Esophagus (tissue), 2 donors: ENCODE results near the gene STAC2. TPM values are rescaled to one million over a fixed set of nuclear protein-coding genes. Genes with fewer than 3 reads are reported as not detected.

ENCODE experiments used
- H3K27ac ChIP-seq, 2 donors: one replicate each; pipeline ENCODE4 v1.5.1; 2013; ENCODE audit warnings: low read depth in 2 of 2, mild to moderate bottlenecking in 2 of 2, inconsistent platforms in 1 of 2, low read length in 1 of 2, moderate library complexity in 1 of 2
- H3K27me3 ChIP-seq, 2 donors: one replicate each; pipeline ENCODE4 v1.6.1; 2013; ENCODE audit warnings: low read length in 2 of 2, control low read depth in 1 of 2, mild to moderate bottlenecking in 1 of 2; ENCODE audit not compliant: insufficient read depth in 2 of 2, control insufficient read depth in 1 of 2
- H3K36me3 ChIP-seq, 2 donors: one replicate each; pipeline ENCODE4 v1.6.1; 2013; ENCODE audit warnings: low read length in 1 of 2; ENCODE audit not compliant: control insufficient read depth in 2 of 2, insufficient read depth in 2 of 2
- H3K4me1 ChIP-seq, 2 donors: one replicate each; pipeline ENCODE4 v1.6.1; 2013; ENCODE audit warnings: low read length in 1 of 2; ENCODE audit not compliant: control insufficient read depth in 2 of 2, insufficient read depth in 2 of 2
- H3K4me3 ChIP-seq, 2 donors: one replicate each; pipeline ENCODE4 v1.5.1; 2013; ENCODE audit warnings: low read length in 2 of 2, mild to moderate bottlenecking in 2 of 2, low read depth in 1 of 2, moderate library complexity in 1 of 2
- H3K9me3 ChIP-seq, 2 donors: one replicate each; pipeline ENCODE4 v1.6.1; 2013; ENCODE audit warnings: mild to moderate bottlenecking in 2 of 2, low read depth in 1 of 2, low read length in 1 of 2, moderate library complexity in 1 of 2; ENCODE audit not compliant: control insufficient read depth in 2 of 2, insufficient read depth in 1 of 2
- WGBS, 2 donors: extraction: QIAGEN DNeasy Blood & Tissue Kit; methylation state at CpG; one replicate each; pipeline ENCODE4 v1.1.7; 2013; 5-methylcytosine and 5-hydroxymethylcytosine counted together
- polyA plus RNA-seq, 2 donors: library from polyadenylated mRNA; stranded (reverse); fragments of 200-250 nt; gene quantifications; one replicate each; pipeline ENCODE4 v1.2.3, GENCODE V29; 2013
- donor health status: healthy with polysubstance abuse.
- donor health status: Bipolar disorder and iron deficiency.

The STAC2 gene
- polyA plus RNA-seq, 2 donors, result 0.06 to 0.07 TPM

DNA sequence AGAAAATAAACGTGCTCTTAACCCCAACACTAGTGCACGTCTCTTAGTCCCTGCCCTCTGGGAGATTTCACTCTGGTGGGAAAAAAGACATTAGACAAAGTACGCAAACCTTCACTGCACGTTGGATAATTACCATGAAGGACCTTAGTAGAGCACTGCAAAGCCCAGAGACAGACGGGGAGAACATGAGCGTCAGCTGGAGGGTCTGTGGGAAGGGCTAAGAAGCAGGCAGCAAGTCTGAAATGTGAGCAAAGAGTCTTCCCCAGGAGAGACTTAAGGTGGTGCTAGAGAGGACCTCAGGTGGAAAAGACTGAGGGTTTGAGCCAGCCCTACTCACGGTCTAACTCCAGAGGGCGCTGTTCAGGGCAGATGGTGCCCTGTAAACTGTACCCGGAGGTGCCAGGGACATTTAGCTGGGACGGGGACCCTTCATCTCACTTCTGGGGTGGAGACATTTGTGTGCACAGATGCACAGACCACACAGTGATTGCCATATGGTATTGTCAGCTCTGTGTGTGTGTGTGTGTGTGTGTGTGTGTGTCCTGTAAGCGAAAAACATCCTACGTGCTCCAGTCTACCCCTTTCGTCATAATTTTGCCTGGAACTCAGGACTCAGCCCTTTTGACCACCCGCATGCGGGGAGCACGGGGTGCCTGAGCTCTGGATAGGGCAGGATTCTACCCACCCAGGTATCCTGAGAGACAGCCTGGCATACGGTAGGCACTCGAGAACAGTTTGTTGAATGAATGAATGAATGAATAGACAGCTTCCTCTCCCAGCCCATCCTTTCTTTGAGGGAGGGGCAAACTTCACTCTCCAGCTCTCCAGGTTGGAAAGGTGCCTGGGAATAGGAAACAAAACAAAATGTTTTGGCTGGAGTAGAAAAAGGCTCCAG is 10.1 kb upstream of the STAC2 start:
- peaks cover 0 to 5% of the 10 kb centered on the region in 2 donors for H3K4me1 ChIP-seq
- H3K27ac ChIP-seq, result no peak overlapping the region
- no peaks in the 10 kb centered on the region for H3K9me3 ChIP-seq
- H3K36me3 ChIP-seq, result no peaks in the 10 kb centered on the region
- H3K4me3 ChIP-seq, result no peak overlapping the region
- no peaks in the 10 kb centered on the region for H3K27me3 ChIP-seq
- 25 to 31% methylated on average over 18 of the region's 18 CpGs for WGBS, 2 donors

DNA sequence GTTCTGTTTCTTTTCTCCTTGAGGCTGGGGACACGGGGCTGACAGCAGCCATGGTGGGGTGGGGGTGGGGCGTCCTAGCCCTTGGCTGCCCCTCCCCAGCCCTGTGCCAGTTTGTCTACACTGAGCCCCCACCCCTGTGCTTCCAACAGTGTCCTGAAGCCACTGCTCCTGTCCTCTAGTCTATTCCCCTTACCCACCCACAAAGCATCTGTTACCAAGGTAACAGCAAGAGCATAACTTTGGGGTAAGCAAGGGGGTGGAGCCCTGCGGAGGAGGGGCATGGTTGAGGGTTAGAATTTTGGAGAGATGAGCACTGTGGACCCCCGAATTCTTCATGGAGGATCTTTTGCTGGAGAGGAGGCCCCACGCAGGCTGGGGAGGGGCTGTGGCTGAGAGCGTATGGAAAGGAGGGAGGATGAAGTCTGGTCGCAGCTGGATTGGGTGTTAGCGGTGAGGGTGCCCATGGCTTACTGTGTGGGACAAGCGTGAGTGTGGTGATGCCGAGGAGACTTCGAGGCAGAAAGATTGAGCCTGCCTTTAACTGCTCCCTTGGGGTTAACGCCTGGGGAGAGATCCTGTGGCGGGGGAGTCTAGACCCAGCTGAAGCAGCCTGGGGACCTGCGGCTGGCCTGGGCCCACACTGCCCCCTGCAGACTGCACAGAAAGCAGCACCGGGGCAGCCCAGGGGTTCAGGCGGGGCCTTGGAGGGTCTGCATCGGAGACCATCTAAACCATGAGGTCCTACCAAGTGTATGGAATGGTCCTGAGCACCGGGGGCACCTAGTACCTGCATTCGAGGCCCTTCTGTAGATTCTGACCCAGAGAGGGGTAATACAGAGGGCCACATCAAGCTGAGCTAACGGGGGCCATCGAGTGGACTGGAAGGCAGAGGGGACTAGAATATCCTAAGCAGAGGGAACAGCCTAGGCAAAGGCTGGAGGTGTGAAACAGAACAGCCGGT is 6.1 kb upstream of the STAC2 start:
- no peak overlapping the region for H3K4me3 ChIP-seq
- H3K27me3 ChIP-seq, result no peaks in the 10 kb centered on the region
- H3K27ac ChIP-seq, result no peak overlapping the region
- H3K36me3 ChIP-seq, result no peaks in the 10 kb centered on the region
- 11 to 12% methylated on average over 22 of the region's 22 CpGs for WGBS, 2 donors
- H3K9me3 ChIP-seq, result no peaks in the 10 kb centered on the region
- H3K4me1 ChIP-seq, result peaks cover 0 to 2% of the 10 kb centered on the region in 2 donors

DNA sequence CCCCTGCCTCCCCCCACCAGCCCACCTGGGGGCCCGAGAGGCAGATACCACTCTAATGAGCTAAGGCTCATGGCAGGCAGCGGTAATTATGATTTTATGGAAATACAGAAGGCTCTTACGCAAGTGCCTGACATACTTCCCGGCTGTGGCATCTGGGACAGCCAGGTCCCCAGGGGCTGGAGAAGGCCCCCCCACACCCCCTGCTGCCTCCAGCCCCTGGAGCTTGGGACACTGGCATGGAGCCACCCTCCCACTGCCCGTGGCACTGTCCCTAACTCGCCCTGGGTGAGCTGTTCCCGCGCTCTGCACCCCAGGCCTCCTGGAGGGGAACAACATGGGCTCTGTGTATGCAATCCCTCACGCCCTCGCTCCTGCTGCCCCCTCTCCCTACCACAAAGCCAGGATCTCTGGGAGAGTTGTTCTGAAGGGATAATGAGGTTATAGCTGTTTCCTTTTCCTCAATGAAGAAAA is 5.4 kb upstream of the STAC2 start:
- Histone ChIP-seq H3K27ac (no peak overlapping the region), H3K4me1 (peaks cover 0 to 2% of the 10 kb centered on the region in 2 donors), H3K9me3 (no peaks in the 10 kb centered on the region), H3K27me3 (no peaks in the 10 kb centered on the region), H3K4me3 (no peak overlapping the region), H3K36me3 (no peaks in the 10 kb centered on the region)
- WGBS, 2 donors, result 30 to 52% methylated on average over 10 of the region's 10 CpGs

DNA sequence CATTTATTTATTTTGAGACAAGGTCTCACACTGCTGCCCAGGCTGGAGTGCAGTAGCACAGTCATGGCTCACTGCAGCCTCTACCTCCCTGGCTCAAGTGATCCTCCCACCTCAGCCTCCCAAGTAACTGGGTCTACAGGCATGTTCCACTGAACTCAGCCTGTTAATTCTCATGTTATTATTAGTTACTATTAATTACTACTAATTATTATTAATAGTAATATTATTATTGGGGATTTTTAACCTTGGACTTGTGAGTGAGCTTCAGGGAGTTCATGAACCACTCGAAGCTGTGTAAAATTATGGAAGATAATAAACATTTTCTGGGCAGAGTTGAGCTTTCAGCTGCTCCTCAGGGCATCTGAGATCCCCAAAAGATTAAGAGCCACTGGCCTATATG is 4.6 kb upstream of the STAC2 start:
- no peak overlapping the region for H3K4me3 ChIP-seq
- H3K27me3 ChIP-seq, result peaks cover 0 to 6% of the 10 kb centered on the region in 2 donors
- no peaks in the 10 kb centered on the region for H3K9me3 ChIP-seq
- H3K36me3 ChIP-seq, result no peaks in the 10 kb centered on the region
- H3K4me1 ChIP-seq, result peaks cover 3% of the 10 kb centered on the region in 2 donors
- no peak overlapping the region for H3K27ac ChIP-seq
- WGBS, 2 donors, result 55 to 78% methylated on average over 1 of the region's 1 CpG

DNA sequence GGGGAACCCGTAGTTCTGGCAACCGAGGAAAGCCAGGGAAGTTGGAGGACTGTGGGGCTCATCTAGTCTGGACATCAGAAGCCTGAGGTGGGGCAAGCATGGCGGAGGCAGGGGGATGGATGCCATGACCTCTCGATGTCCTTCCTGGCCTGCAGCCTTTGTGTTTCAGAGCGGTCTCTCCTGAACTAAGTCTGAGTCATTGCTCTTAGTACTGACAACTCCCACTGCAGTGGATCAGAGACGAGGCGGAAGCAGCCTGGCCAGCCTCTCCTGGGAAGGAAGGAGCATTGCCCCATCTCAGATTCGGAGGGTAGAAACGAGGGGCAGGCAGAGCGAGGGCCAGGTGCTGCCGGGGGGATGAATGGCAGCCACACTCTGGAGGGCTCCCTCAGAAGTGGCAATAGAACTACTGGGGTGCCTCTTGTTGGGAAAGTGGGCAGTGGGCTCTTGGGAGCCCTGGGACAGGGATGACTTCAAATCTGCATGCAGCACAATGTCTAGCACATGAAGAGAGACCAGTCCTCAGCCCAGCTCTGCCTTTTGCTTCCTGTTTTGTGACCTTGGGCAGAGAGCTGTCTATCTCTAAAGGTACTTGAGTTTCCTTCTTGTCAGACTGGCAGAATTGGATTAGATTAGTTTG is 3.6 kb upstream of the STAC2 start:
- H3K9me3 ChIP-seq, result no peaks in the 10 kb centered on the region
- H3K36me3 ChIP-seq, result no peaks in the 10 kb centered on the region
- peak overlapping the region in 1 of 2 donors; percentile 51 for H3K27ac ChIP-seq
- WGBS, 2 donors, result 63 to 66% methylated on average over 11 of the region's 11 CpGs
- peaks cover 0 to 11% of the 10 kb centered on the region in 2 donors for H3K27me3 ChIP-seq
- H3K4me3 ChIP-seq, result no peak overlapping the region
- peaks cover 6 to 8% of the 10 kb centered on the region in 2 donors for H3K4me1 ChIP-seq

DNA sequence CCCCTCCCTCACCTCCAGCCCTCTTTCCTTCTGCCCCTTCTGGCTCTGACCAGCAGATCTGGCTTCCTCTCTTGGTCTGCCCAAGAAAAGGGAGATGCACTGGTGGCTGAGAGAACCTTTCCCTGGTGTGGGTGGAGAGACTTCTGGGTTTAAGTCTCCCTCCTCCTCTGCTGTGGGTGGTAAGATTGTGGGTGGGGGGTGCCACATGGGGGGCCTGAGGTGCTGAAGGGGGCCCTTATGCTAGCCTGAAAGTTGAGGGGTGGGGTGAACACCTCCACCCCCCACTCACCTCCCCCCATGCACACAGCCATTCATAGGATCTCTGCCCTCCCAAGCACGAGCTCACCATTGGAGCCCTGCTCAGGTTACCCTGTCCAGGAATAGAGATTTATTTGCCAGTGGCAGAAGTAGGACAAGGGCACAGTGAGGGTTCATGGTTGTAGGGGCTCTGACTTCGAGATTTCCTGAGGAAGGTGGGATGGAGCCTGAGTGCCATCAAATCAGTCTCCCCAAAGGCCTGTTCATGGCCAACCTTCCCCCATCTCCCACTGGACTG is 1.7 kb upstream of the STAC2 start:
- 60 to 63% methylated on average over 2 of the region's 2 CpGs for WGBS, 2 donors
- H3K27me3 ChIP-seq, result peaks cover 0 to 11% of the 10 kb centered on the region in 2 donors
- no peak overlapping the region for H3K27ac ChIP-seq
- peaks cover 6 to 8% of the 10 kb centered on the region in 2 donors for H3K4me1 ChIP-seq
- no peak overlapping the region for H3K4me3 ChIP-seq
- no peaks in the 10 kb centered on the region for H3K9me3 ChIP-seq
- H3K36me3 ChIP-seq, result no peaks in the 10 kb centered on the region

DNA sequence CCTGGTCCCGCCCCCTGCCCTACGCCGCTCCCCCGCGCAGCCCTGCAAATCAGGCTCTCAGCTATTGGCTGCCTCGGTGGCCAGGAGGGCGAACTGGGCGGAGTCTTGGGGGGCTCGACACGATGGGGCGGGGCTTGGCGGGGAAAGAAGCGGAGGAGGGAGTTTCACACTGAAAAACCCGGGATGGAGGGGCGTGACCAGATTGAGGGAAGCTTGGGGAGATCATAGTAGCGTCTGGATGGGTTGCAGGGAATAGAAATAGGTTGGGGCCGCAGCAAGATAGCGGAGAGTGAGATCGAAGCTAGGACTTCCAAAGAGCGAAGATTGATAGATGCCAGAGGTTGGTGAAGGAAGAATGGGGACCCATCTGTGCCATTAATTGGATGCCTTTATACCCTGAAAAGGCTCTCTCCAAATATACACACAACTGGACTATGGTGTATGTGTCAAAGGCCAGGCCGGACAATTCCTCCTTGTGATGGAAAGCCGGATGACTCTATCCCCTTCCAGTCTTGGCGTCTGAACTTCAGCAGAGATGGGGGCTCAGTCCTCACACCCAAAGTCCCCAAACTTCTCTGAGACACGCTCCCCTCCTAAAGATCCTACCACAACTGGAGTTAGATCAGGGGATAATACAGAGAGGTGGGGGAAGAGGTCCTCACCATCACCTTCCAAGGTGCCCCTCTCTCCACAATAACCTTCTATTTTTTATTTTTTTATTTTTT is 376 bp upstream of the STAC2 start:
- peaks cover 6% of the 10 kb centered on the region in 2 donors for H3K4me1 ChIP-seq
- no peaks in the 10 kb centered on the region for H3K9me3 ChIP-seq
- 14 to 15% methylated on average over 24 of the region's 24 CpGs for WGBS, 2 donors
- peaks cover 0 to 11% of the 10 kb centered on the region in 2 donors for H3K27me3 ChIP-seq
- no peaks in the 10 kb centered on the region for H3K36me3 ChIP-seq
- H3K27ac ChIP-seq, result no peak overlapping the region
- peak overlapping the region in 1 of 2 donors; percentile 25 for H3K4me3 ChIP-seq

DNA sequence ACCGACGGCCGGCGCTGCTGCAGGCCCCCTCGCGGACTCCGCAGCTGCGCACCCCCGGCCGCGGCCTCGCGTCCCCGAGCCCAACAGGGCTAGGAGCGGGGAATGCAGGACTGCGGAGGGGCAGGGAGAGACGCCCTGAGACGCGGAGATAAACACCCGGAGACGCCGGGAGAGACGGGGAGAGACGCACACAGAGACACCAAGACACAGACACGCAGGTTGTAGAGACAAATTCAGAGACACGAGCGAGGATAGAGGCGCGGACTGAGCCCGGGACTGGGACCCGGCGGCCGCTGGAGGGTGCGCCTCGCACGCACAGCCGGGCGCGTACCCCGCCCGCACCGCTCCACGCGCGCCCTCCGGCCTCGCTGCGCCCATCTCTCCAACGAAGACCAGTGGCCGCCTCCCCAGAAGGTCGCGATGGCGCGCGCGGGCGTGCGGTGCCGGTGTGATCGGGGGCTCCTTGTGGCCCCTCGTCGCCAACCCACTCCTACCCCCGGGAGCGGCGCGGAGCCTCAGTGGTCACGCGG is 902 bp downstream of the STAC2 start:
- Histone ChIP-seq H3K36me3 (no peaks in the 10 kb centered on the region), H3K4me1 (peaks cover 6% of the 10 kb centered on the region in 2 donors), H3K4me3 (peak overlapping the region; percentile 25), H3K9me3 (no peaks in the 10 kb centered on the region), H3K27me3 (peaks cover 0 to 11% of the 10 kb centered on the region in 2 donors), H3K27ac (no peak overlapping the region)
- WGBS, 2 donors, result 3% methylated on average over 55 to 68 of the region's 68 CpGs
